Measurements from ENCODE around the gene ST6GALNAC1. TPM values are rescaled to one million over a fixed set of nuclear protein-coding genes. Genes with fewer than 3 reads are reported as not detected.
"Not testable (repeated sequence)": the region's sequence is repeated elsewhere in the genome, so short reads cannot be mapped to it uniquely, and the experiment has no call there.

ST6GALNAC1 gene
- total RNA-seq, 1 donor from 2014 or later, result 2.0 TPM

DNA sequence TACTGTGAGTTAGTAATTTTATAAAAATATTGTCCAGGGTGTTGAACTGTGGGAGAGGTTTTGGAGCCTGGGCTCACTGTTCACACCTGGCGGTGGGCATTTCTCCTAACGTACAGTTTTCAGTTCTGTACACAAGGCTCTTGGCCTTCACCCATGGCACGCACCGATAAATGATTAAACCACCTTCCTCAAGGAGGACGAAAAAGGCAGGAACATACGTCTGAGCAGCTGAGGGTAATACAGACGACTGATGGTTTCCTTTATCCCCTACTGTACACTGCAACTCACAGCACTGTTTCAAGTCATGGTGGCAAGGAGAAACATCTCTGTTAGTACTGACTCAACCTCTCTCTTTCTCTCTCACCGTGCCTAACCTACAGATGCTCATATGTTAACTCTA is 1.4 kb upstream of the ST6GALNAC1 start:
- intact Hi-C loops (cut with micrococcal nuclease), result no loop called here

DNA sequence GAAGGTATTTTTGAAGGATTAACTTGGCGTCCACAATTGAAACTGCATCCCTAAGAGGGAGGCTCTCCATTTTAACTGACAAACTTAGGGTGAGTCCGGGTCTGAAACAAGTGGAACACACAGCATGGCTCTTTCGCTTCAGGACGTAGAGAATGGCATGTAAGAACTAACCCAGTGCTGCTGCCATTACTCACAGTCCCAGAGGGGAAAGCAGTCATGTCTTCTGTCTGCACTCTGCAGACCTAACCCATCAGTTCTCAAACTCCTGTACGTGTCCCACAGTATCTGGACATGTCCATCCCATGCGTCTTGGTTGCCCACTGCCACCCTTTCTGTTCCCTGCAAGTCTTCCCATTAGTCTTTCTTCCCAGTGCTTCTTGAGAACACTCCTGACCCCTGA is 563 bp downstream of the ST6GALNAC1 start:
- intact Hi-C loops (cut with micrococcal nuclease), result no loop called here

DNA sequence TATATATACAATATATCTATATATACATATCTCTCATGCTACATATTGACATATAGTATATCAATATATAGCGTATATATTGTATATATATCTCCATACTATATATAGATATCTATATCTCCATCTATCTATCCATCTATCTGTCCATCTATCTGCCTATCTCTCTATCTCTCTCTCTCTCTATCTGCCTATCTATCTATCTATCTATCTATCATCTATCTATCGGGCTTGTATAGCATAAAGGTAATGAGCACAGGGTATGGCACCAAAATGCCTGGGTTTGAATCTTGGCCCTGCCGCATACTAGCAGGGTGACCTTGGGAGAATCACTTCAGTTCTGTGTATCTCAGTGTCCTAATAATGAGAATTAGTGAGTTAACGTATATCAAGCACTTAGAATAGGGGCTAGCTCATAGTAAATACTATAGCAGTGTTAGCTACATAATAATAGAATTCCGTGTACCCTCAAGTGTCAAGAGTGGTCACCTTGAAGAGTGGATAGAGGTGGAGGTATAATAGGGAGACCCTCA is 1.5 kb downstream of the ST6GALNAC1 start:
- intact Hi-C loops (cut with micrococcal nuclease), result no loop called here

DNA sequence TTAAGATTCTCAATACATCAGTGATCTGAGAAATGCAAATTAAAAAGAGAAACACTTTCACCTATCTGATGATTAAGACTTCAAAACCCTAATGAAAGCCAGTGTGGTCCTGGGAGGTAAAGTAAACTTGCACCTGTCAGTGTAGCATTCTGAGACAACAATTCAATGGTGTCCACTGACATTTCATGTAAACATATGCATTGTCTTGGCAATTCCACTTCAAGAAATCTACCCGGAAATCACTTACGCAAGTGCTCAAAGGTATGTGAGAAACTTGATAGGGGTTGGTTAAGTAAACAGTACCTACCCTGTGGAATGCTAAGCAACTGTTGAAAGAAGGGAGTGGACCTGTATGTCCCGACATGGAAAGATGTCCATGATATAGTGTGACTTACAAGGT is 2.1 kb downstream of the ST6GALNAC1 start:
- intact Hi-C loops (cut with micrococcal nuclease), result no loop called here

DNA sequence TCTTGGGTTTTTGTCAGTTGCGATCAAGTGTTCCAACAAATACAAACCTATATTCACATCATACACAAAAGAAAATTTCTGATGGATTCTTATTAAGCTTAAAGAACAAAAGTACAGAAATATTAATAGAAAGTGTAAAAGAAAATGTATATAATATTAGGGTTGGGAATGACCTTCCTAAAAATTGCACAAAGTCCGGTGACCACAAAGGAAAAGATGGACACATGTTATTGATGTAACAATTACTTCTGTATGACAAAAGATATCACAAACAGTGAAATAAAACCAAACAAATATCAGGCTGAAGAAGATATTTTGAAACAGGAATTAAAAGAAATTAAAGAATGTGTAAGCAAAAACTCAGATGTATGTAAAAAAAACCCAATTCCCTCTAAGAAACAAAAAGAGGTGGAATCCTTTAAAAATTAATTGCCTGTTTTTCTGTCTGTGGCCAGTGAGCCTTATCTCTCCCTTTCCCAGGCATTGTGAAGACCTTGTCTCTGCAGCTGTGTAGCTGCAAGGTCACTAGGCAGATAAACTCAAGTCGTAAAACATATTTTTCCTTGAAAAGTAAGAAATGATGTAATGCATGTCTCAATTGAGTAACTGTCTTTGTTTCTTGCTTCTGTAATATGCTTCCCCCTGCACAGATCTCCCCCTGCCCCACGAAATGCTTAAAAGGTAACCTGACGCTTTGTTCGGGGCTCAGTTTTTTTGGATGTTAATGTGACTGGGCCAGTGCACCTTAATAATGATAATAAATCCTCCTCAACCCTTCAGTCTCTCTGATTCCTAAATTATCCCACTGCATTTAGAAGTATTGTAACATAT is 2.8 kb downstream of the ST6GALNAC1 start:
- intact Hi-C loops (cut with micrococcal nuclease), result no loop called here

DNA sequence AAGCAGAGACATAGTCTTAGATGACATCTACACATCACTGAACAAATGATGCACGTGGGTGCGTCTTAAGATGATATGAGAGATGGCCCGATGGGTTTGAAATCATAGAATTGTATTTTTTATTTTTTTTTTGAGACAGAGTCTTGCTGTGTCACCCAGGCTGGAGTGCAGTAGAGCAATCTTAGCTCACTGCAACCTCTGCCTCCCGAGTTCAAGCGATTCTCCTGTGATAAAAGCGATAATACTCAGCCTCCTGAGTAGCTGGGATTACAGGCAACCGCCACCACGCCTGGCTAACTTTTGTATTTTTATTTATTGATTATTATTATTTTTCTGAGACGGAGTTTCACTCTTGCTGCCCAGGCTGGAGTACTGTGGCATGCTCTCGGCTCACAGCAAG is 5.3 kb downstream of the ST6GALNAC1 start:
- intact Hi-C loops (cut with micrococcal nuclease), result no loop called here

DNA sequence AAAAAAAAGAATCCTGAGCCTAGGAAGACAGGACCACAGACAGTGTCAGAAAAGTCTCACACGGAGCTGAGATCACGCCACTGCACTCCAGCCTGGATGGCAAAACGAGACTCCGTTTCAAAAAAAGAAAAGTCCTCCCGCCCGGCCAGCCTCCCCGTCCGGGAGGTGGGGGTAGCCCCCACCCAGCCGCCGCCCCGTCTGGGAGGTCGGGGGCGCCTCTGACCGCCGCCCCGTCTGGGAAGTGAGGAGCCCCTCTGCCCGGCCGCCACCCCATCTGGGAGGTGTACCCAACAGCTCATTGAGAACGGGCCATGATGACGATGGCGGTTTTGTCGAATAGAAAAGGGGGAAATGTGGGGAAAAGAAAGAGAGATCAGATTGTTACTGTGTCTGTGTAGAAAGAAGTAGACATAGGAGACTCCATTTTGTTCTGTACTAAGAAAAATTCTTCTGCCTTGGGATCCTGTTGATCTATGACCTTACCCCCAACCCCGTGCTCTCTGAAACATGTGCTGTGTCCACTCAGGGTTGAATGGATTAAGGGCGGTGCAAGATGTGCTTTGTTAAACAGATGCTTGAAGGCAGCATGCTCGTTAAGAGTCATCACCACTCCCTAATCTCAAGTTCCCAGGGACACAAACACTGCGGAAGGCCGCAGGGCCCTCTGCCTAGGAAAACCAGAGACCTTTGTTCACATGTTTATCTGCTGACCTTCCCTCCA is 6.9 kb downstream of the ST6GALNAC1 start:
- intact Hi-C loops (cut with micrococcal nuclease), result not testable (repeated sequence)

DNA sequence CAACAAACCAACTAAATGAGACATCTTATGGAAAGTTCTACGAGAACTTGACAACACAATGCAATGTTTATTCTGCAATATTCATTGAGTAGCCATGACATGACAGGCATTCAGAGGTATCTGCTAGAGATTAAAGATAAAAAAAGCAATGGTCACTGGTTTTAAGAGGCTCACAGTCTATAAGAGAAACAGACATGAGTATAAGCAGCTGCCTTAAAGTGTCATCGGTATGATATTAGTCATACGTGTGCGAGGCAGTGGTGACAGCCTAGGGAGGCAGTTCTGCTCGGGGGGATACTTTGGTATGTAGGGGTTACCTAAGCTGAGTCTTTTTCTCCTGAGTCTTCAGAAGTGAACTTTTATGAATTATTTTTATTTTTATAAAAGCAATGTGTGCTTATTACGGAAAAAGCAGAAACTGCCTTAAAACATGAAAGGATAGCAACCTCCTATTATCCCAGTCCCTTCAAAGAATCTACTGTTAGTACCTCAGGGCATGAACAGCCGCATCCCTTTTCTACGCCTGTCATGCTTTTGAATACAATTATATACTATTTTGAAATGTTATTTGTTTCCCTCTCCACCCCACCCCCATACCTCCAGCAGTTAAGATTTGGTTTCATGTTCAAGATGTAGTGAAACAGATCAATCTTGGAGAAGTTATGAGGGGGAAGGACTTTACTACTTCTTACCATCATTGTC is 7.7 kb downstream of the ST6GALNAC1 start:
- intact Hi-C loops (cut with micrococcal nuclease), result no loop called here

DNA sequence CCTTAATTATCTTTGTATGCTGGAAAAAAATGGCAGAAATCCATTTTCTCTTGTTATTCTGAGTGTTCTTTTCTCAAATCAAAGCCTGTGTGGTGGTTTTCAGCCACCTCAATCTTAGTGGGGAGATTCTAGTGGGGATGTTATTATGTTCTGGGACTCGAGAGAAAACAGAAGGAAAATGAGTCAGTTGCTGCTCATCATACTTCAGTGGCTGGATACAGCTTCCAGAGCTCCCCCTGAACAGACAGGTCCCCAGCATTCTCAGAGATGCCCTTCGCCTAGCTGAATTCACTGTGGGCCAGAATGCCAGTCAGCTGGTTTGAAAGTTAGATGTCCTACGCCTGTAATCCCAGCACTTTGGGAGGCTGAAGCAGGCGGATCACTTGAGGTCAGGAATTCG is 8.5 kb downstream of the ST6GALNAC1 start:
- intact Hi-C loops (cut with micrococcal nuclease), result no loop called here

DNA sequence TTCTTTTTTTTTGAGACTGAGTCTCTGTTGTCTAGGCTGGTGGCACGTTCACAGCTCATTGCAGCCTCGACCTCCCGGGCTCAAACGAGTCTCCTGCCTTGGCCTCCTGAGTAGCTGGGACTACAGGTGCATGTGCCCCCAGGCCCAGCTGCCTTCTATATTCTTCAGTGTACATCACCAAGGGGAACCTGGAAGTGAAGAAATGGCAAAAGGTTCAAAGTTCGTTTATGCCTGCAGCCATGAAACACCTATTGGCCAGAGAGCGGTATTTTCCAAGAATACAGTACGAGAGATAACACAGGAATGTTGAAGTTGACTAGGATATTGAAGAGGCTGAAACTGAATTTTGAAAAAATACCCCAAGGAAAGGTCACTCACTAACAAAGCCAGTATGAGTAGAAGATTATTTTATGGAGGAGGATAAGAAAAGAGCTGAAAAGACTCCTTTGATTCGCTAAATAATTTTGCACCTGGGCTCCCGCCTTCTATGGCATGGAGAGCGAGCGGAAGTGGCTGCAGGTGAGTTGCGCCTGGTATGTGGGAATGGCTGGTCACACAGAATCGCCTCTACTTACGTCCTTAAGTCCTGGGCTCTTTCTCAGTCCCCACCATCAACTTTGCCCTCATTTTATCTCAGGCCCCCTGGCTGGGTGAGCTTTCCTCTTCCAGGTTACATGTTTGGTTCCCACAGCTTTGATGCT is 9.8 kb downstream of the ST6GALNAC1 start:
- intact Hi-C loops (cut with micrococcal nuclease), result no loop called here

DNA sequence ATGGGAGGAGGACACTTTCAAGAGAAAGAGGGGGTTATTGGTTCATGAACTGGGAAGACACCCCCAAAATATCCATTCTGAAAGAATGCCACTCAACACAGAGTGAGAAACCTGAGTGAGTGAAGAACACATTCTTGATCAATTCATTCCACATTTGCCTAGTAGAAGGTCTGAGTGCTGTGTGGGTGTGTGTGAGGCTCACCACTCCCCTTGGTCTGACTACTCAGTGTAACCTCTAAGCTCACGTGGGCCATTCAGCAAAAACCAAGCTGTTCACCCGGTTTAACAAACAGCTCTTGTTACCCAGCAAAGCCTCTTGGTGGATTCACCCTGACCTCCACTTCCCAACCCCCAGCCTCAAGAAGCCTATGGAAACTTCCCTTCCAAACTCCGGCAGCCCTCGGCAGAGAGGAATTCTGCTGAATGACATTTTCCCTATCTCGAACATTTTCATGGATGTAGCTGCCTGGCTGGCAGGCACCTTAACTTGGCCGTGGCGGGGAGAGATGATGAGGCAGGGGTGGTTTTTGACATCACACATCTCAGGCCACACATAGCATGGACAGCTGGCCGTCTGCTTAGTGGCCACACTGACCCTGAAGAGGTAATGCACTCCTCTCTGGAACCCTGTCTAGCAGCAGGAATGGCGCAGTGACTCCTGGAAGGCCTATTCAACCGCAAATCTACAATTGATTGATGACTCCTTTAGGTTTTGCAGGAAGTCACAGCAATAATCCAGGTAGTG is 11.6 kb downstream of the ST6GALNAC1 start:
- intact Hi-C loops (cut with micrococcal nuclease), result no loop called here

DNA sequence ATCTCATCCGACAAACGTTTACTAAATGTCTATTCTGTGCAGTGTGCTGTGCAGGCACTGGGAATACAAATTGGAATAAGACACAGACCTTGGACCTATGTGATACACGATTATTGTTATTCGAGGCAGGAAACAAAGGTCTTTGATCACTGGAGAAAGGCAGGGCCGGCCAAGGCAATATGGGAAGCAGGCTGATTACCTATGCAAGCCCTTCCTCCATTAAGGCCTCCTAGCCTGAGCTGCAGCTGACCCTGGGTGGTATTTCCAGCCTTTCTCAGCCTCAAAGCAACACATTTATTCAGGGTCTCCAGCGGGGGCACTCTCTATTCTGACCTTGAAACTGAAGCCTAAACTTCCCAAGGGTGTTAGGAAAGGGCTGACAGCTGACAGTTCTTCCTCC is 13.4 kb downstream of the ST6GALNAC1 start:
- intact Hi-C loops (cut with micrococcal nuclease), result no loop called here

DNA sequence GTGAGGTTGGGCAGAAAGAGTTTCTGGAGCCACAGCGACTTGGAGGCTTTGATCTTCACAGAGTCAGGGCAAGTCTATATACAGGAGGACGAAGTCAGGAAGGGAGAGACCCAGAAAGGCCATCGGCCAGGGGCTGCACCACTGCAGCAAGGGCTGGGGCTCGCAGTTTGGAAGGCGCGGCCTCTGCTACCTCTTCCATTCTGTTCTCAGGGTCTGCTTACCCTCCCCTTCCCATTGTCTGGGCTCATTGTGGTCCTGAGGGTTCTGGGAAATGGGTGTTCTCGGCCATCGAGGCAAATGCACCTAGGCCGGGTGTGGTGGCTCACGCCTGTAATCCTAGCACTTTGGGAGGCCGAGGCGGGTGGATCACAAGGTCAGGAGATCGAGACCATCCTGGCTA is 16.0 kb downstream of the ST6GALNAC1 start:
- intact Hi-C loops (cut with micrococcal nuclease), result no loop called here

DNA sequence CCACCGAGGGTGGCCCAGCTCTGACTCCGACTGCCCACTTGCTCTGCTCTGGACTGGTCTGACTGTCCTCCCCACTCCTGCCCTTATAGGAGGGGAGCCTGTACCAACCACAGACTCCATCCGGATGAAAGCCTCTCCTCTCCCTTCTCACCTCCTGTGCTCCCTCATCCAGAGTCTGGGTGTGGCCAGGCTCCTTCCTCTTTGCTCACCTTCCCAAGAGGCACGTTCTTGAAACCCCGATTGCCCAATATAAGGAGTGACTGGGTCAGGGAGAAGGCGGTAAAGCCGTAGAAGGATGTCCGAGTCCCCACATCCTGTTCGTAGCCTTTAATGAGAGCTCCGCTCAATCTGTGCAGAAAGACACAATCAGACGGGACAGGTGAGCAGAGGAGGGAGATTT is 17.1 kb downstream of the ST6GALNAC1 start:
- intact Hi-C loops (cut with micrococcal nuclease), result no loop called here

DNA sequence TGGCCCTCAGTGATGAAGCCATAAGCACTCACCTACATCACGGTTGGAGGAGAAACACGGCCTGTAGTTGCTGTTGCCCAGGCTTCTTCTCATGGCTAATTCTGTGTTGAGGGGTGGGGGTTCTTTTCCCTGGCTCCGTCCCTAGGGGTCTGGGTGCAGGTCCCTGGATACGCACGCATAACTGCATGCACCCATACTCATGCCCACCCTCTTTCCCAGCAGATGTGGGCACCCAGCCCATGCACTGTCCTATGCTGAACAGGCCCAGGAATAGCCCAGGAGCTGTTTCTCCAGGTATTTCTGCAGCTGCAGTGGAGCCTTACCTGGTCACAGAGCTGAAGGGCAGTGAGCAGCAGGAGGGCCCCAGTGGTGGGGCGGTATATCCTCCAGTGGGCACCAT is 18.1 kb downstream of the ST6GALNAC1 start:
- intact Hi-C loops (cut with micrococcal nuclease), result no loop called here

DNA sequence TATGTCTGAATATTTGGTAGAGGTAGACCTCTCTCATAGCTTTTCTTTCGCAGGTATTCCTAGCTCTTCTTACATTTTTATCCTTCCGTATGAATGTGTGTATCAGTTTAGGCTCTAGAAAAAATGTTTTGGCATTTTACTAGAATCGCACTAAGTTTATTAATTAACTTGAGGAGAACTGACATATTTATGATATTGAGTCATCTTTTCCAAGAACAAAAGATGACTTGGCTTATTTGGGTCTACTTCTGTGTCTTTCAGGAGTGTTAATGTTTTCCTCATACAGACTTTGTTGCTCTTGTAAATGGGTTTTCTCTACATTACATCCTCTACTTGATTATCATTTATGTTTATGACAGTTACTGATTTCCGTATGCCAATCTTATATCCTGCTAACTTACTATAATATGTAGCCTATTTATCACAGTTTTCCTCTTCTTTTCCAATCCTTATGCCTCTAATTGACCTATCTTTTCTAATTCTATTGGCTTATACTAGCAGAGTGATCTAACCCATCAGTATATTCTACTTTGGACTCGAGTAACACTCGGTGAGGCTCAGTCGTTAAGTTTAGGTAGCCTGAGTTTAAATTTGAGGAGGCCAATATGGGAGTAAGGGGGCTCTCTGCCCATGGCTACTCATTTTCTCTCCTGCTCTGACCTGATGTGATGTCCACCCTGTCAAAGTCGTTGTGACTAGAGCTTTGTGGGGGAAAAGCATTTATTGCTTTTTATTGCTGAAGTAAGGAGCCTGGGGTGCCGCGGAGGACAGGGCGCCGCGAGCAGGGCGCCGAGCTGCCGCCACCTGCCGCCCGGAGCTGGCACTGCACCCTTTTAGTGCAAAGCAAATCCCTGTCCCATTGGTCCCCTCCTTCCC is 20.0 kb downstream of the ST6GALNAC1 start:
- intact Hi-C loops (cut with micrococcal nuclease), result loop anchor here (1.0 to 5.0 kb wide), 3 partner anchors 65 to 156 kb away; partner anchors contain the start of gene AANAT

DNA sequence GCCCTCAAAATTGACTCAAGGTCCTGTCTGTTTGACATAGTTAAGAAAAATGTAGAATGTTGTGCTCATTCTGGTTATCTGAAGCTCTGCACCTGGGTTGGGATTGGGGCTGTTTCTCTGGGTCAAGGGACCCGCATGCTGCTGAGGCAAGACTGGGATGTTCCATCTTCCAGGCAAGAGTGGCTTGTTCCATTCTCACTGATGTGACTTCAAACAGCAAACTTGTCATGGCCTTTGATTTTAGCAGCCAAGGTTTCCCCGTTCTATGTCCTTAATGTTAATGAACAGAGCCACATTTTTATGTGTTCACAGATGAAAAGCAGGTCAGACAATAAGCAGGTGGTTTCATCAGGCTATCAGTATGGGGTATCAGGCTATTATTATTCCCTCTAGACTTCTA is 25.7 kb downstream of the ST6GALNAC1 start:
- intact Hi-C loops (cut with micrococcal nuclease), result no loop called here

DNA sequence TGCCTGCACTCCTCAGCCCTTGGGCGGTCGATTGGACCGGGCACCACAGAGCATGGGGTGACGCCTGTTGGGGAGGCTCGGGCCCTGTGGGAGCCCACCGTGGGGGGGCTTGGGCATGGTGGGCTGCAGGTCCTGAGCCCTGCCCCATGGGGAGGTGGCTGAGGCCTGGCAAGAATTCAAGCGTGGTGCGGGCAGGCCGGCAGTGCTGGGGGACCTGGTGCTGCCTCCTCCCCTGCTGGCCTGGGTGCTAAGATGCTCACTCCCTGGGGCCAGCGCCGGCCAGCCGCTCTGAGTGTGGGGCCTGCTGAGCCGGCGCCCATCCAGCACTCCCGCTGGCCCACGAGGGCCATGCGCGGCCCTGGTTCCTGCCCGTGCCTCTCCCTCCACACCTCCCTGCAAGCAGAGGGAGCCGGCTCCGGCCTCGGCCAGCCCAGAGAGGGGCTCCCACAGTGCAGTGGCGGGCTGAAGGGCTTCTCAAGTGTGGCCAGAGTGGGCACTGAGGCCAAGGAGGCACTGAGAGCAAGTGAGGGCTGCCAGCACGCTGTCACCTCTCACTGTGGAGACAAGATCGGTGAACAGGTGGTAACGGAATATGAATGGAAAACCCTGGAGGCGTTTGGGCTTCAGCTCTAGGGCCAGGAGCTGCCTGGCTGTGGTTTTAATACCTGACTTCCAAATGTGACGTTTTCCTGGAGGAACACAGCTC is 28.5 kb downstream of the ST6GALNAC1 start:
- intact Hi-C loops (cut with micrococcal nuclease), result no loop called here
